ENCODE measurements around the gene HSPA1L. TPM values are rescaled to one million over a fixed set of nuclear protein-coding genes. Genes with fewer than 3 reads are reported as not detected.

The HSPA1L gene
- total RNA-seq, 4 donors from 2014 or later = 1.3 to 2.3 (median 1.8) TPM

GRCh38 chr6:31784098-31784925 is 30.8 kb downstream of the HSPA1L start:
- H3K4me3 ChIP-seq (ENCODE audit: low read depth, poor library complexity, severe bottlenecking) = no peak overlapping the region
- TF ChIP-seq POLR2A (IDR thresholded peaks at IDR 0.05) = no peak
- no peak for TF ChIP-seq CTCF (IDR thresholded peaks at IDR 0.05)
- DNase-seq (ENCODE audit: low spot score in 2 of 2) = no peak
- 94 to 97% methylated on average over 15 of the region's 15 CpGs for WGBS, 2 donors
- intact Hi-C loops (cut with DNase I; ENCODE audit: low total_unique reads) = no loop called here

- intact Hi-C loops (cut with DNase I; ENCODE audit: low total_unique reads) = no loop called here
- TF ChIP-seq CTCF (IDR thresholded peaks at IDR 0.05) = no peak
- TF ChIP-seq POLR2A (IDR thresholded peaks at IDR 0.05) = no peak
- no peak overlapping the region for H3K4me3 ChIP-seq (ENCODE audit: low read depth, poor library complexity, severe bottlenecking)
- no peak for DNase-seq (ENCODE audit: low spot score in 2 of 2)
- 94 to 95% methylated on average over 28 to 32 of the region's 32 CpGs for WGBS, 2 donors
Observed at GRCh38 chr6:31782126-31782855, 32.8 kb downstream of the HSPA1L start.

- WGBS, 2 donors = 94% methylated on average over 18 to 23 of the region's 23 CpGs
- no peak for TF ChIP-seq POLR2A (IDR thresholded peaks at IDR 0.05)
- TF ChIP-seq CTCF (IDR thresholded peaks at IDR 0.05) = no peak
- intact Hi-C loops (cut with DNase I; ENCODE audit: low total_unique reads) = no loop called here
- no peak for DNase-seq (ENCODE audit: low spot score in 2 of 2)
- no peak overlapping the region for H3K4me3 ChIP-seq (ENCODE audit: low read depth, poor library complexity, severe bottlenecking)
Observed at GRCh38 chr6:31781244-31782125, 33.6 kb downstream of the HSPA1L start.

GRCh38 chr6:31780507-31781243 is 34.4 kb downstream of the HSPA1L start:
- no peak overlapping the region for H3K4me3 ChIP-seq (ENCODE audit: low read depth, poor library complexity, severe bottlenecking)
- TF ChIP-seq POLR2A (IDR thresholded peaks at IDR 0.05) (no peak), CTCF (IDR thresholded peaks at IDR 0.05) (no peak)
- 80 to 87% methylated on average over 18 to 20 of the region's 20 CpGs for WGBS, 2 donors
- intact Hi-C loops (cut with DNase I; ENCODE audit: low total_unique reads) = no loop called here
- DNase-seq (ENCODE audit: low spot score in 2 of 2) = no peak

GRCh38 chr6:31779908-31780307 is 35.2 kb downstream of the HSPA1L start:
- no peak for DNase-seq (ENCODE audit: low spot score in 2 of 2)
- 89 to 91% methylated on average over 10 of the region's 10 CpGs for WGBS, 2 donors
- TF ChIP-seq POLR2A (IDR thresholded peaks at IDR 0.05) (no peak), CTCF (IDR thresholded peaks at IDR 0.05) (no peak)
- intact Hi-C loops (cut with DNase I; ENCODE audit: low total_unique reads) = no loop called here
- no peak overlapping the region for H3K4me3 ChIP-seq (ENCODE audit: low read depth, poor library complexity, severe bottlenecking)

Data from lower leg skin (tissue), 4 donors.